ENCODE data around the gene UGGT2. TPM values are rescaled to one million over a fixed set of nuclear protein-coding genes. Genes with fewer than 3 reads are reported as not detected.
A peak's percentile ranks its signal among the peaks of the same experiment; 100 is the strongest.

UGGT2 gene, protein sequence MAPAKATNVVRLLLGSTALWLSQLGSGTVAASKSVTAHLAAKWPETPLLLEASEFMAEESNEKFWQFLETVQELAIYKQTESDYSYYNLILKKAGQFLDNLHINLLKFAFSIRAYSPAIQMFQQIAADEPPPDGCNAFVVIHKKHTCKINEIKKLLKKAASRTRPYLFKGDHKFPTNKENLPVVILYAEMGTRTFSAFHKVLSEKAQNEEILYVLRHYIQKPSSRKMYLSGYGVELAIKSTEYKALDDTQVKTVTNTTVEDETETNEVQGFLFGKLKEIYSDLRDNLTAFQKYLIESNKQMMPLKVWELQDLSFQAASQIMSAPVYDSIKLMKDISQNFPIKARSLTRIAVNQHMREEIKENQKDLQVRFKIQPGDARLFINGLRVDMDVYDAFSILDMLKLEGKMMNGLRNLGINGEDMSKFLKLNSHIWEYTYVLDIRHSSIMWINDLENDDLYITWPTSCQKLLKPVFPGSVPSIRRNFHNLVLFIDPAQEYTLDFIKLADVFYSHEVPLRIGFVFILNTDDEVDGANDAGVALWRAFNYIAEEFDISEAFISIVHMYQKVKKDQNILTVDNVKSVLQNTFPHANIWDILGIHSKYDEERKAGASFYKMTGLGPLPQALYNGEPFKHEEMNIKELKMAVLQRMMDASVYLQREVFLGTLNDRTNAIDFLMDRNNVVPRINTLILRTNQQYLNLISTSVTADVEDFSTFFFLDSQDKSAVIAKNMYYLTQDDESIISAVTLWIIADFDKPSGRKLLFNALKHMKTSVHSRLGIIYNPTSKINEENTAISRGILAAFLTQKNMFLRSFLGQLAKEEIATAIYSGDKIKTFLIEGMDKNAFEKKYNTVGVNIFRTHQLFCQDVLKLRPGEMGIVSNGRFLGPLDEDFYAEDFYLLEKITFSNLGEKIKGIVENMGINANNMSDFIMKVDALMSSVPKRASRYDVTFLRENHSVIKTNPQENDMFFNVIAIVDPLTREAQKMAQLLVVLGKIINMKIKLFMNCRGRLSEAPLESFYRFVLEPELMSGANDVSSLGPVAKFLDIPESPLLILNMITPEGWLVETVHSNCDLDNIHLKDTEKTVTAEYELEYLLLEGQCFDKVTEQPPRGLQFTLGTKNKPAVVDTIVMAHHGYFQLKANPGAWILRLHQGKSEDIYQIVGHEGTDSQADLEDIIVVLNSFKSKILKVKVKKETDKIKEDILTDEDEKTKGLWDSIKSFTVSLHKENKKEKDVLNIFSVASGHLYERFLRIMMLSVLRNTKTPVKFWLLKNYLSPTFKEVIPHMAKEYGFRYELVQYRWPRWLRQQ (N-terminal part only)
- 0.26 and 0.56 TPM in 2 replicates for total RNA-seq

DNA sequence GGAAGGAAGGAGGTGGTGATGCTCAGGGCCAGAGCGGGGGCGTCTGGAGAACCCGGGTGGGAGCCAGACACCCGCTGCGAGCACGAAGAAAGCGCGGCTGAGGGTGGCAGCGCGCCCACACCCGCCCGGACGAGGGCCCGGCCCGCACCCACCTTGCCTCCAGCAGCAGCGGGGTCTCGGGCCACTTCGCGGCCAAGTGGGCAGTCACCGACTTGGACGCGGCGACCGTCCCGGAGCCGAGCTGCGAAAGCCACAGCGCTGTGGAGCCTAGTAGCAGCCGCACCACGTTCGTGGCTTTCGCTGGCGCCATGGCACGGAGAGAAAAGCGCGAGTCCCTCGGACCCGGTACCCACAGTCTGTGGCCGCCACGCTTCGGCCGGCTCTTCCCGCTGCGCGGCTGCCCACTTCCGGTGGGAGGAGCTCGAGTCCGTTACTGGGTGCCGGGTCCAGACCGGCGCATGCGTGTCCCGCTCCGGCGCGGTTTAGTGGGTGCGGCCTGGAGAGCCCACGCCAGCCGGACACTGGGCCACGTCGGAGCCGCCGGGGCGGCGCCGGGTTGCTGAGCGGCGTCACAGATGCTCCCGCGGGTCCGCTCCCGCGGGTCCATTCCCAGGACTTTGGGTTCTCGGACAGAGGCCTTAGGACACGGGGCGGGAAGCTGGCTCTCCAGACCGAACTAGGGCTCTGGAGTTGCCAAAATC, at the start of gene UGGT2:
UGGT2 (minus strand) TSS at position 399 of the 701 bp plus-strand sequence; CDS start at position 310, 89 bp downstream.
- peaks cover 18% of the 10 kb centered on the region for H3K27me3 Mint-ChIP-seq
- H3K4me1 Mint-ChIP-seq, result peaks cover 2% of the 10 kb centered on the region
- no peaks in the 10 kb centered on the region for H3K36me3 Mint-ChIP-seq (ENCODE audit: low read depth)
- H3K4me3 Mint-ChIP-seq, result peak within 1 kb of the TSS; percentile 64
- no peak within 1 kb of the TSS for H3K27ac Mint-ChIP-seq
- DNase-seq, result peak; percentile 61
- peaks cover 5% of the 10 kb centered on the region for H3K9me3 Mint-ChIP-seq
- intact Hi-C loops (cut with micrococcal nuclease), result no loop called here

DNA sequence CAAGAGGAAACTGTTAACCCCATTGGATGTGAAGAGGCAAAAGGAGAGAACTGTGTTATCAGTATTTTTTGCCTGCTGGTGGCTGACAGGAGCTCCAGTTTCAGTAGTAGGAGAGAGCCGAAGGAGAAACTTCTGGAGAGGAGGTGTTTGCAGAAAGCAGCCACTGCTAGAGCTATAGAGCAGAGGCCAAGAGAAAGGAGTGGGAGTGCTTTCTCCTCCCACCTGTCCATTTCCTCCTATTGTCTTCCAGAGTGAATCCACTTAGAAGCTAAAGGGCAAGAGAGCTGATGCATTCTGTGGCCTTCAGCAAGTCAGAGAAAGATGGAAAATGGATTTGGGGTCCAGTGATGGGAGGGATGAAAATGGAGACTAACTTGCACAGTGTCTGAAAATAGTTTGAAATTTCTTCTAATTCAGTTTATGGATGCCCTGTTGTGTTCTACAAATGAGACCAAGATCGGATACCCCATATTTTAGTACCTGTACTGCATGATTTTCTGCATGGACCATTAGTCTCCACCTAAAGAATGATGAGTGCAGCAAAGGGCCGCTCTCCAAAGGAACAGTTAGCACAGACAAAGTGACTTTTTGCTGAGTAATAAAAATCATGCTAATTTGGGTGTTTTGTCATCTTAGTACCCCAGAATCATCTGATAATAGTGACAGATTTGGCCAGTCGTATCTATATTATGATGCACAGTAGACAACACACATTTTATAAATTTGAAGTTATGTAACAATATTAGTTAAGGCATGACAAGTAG, 47.4 kb upstream of the UGGT2 start:
- H3K27me3 Mint-ChIP-seq, result no peaks in the 10 kb centered on the region
- no peak for DNase-seq

GRCh38 chr13:96093296-96094006, 40.2 kb upstream of the UGGT2 start:
- Mint-ChIP-seq H3K4me1 (no peaks in the 10 kb centered on the region), H3K27me3 (peaks cover 40% of the 10 kb centered on the region), H3K27ac (no peak overlapping the region), H3K4me3 (no peak overlapping the region), H3K9me3 (no peaks in the 10 kb centered on the region), H3K36me3 (ENCODE audit: low read depth) (no peaks in the 10 kb centered on the region)
- intact Hi-C loops (cut with micrococcal nuclease), result no loop called here
- no peak for DNase-seq

More for the DNA sequence above, 47.4 kb upstream of the UGGT2 start:
- H3K27ac Mint-ChIP-seq, result no peak overlapping the region
- no peaks in the 10 kb centered on the region for H3K4me1 Mint-ChIP-seq
- intact Hi-C loops (cut with micrococcal nuclease), result no loop called here
- no peak overlapping the region for H3K4me3 Mint-ChIP-seq
- no peaks in the 10 kb centered on the region for H3K9me3 Mint-ChIP-seq
- H3K36me3 Mint-ChIP-seq (ENCODE audit: low read depth), result no peaks in the 10 kb centered on the region

GRCh38 chr13:96091164-96092117, 38.2 kb upstream of the UGGT2 start:
- Mint-ChIP-seq H3K4me1 (no peaks in the 10 kb centered on the region), H3K9me3 (no peaks in the 10 kb centered on the region), H3K36me3 (ENCODE audit: low read depth) (no peaks in the 10 kb centered on the region), H3K27me3 (peaks cover 50% of the 10 kb centered on the region), H3K27ac (no peak overlapping the region), H3K4me3 (peak overlapping the region; percentile 56)
- intact Hi-C loops (cut with micrococcal nuclease), result no loop called here
- no peak for DNase-seq

- intact Hi-C loops (cut with micrococcal nuclease), result no loop called here
- Mint-ChIP-seq H3K9me3 (no peaks in the 10 kb centered on the region), H3K27ac (no peak overlapping the region), H3K4me1 (no peaks in the 10 kb centered on the region), H3K27me3 (peaks cover 50% of the 10 kb centered on the region), H3K4me3 (no peak overlapping the region), H3K36me3 (ENCODE audit: low read depth) (no peaks in the 10 kb centered on the region)
- DNase-seq, result peak; percentile 52
These were observed 37.3 kb upstream of the UGGT2 start for GRCh38 chr13:96090240-96091101.

DNA sequence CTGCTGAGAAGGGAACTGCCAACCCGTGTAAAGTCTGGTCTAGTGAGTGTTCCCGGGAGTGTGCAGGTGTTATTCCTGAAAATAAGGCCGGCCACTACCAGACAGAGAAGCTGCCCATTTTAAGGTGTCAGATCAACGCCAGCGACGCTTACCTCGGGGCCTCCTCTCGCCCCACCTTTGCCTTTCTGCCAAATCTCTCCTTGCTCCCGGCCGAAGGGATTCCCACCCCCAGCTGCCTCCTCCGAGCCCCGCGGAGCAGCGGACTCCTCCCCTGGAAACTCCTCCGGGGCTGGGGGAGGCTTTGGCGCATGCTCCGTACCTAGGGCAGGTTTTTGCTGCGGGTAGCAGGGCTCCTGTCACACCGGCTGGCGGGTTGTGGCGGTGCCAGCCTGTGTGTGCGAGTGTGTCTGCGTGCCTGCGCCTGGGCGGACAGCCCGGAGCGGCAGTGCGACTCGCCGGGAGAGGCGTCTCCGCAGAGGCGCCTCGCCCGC, 36.6 kb upstream of the UGGT2 start, which contains the start of gene HS6ST3:
HS6ST3 (plus strand) TSS at position 359 of the 491 bp plus-strand sequence.
- Mint-ChIP-seq H3K36me3 (ENCODE audit: low read depth) (no peaks in the 10 kb centered on the region), H3K27ac (no peak within 1 kb of the TSS), H3K27me3 (peaks cover 50% of the 10 kb centered on the region), H3K9me3 (no peaks in the 10 kb centered on the region), H3K4me1 (no peaks in the 10 kb centered on the region), H3K4me3 (no peak within 1 kb of the TSS)
- no peak for DNase-seq
- intact Hi-C loops (cut with micrococcal nuclease), result no loop called here

DNA sequence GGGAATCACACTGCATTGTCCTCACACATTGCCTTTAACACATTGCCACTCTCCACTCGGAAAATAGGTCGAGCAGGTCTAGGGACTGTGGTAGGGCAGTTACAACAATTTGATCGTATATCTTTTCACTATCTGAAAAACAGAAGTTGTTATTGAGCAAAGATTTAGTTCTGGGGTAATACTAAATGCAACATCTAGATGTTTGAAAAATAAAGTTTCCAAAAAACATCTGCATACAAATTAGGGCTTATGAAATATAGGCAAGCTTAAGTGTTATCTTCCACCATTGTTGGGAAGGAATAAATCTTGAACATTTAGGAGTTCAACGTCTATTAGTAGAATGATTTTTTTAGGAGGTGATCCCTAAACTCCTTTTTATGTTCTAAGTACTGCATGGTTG, 35.9 kb upstream of the UGGT2 start:
- Mint-ChIP-seq H3K4me3 (no peak overlapping the region), H3K36me3 (ENCODE audit: low read depth) (no peaks in the 10 kb centered on the region), H3K27me3 (peaks cover 49% of the 10 kb centered on the region), H3K27ac (no peak overlapping the region), H3K4me1 (no peaks in the 10 kb centered on the region), H3K9me3 (no peaks in the 10 kb centered on the region)
- DNase-seq, result no peak
- intact Hi-C loops (cut with micrococcal nuclease), result no loop called here

- no peaks in the 10 kb centered on the region for H3K9me3 Mint-ChIP-seq
- H3K36me3 Mint-ChIP-seq (ENCODE audit: low read depth), result no peaks in the 10 kb centered on the region
- H3K27me3 Mint-ChIP-seq, result peaks cover 32% of the 10 kb centered on the region
- intact Hi-C loops (cut with micrococcal nuclease), result no loop called here
- H3K27ac Mint-ChIP-seq, result no peak overlapping the region
- DNase-seq, result no peak
- no peaks in the 10 kb centered on the region for H3K4me1 Mint-ChIP-seq
- H3K4me3 Mint-ChIP-seq, result no peak overlapping the region
These were observed 33.5 kb upstream of the UGGT2 start for GRCh38 chr13:96086736-96087135.

- H3K4me1 Mint-ChIP-seq, result no peaks in the 10 kb centered on the region
- H3K9me3 Mint-ChIP-seq, result no peaks in the 10 kb centered on the region
- no peak for DNase-seq
- no peaks in the 10 kb centered on the region for H3K36me3 Mint-ChIP-seq (ENCODE audit: low read depth)
- H3K27me3 Mint-ChIP-seq, result peaks cover 6% of the 10 kb centered on the region
- intact Hi-C loops (cut with micrococcal nuclease), result no loop called here
- no peak overlapping the region for H3K4me3 Mint-ChIP-seq
- no peak overlapping the region for H3K27ac Mint-ChIP-seq
These were observed 29.4 kb upstream of the UGGT2 start for GRCh38 chr13:96082640-96083039.

- H3K4me1 Mint-ChIP-seq, result no peaks in the 10 kb centered on the region
- intact Hi-C loops (cut with micrococcal nuclease), result no loop called here
- no peaks in the 10 kb centered on the region for H3K9me3 Mint-ChIP-seq
- DNase-seq, result no peak
- no peaks in the 10 kb centered on the region for H3K36me3 Mint-ChIP-seq (ENCODE audit: low read depth)
- H3K4me3 Mint-ChIP-seq, result no peak overlapping the region
- H3K27me3 Mint-ChIP-seq, result peaks cover under 1% of the 10 kb centered on the region
- H3K27ac Mint-ChIP-seq, result no peak overlapping the region
These were observed 28.7 kb upstream of the UGGT2 start for GRCh38 chr13:96081888-96082287.
